Measurements from ENCODE around the gene PITX2.

Gene PITX2

GRCh38 chr4:110636171-110636679, 13.3 kb upstream of the PITX2 start:
- no peak for FAIRE-seq

- FAIRE-seq, result no peak
These were observed 12.4 kb upstream of the PITX2 start for GRCh38 chr4:110635163-110635865.

- no peak for FAIRE-seq
These were observed 11.7 kb upstream of the PITX2 start for GRCh38 chr4:110634350-110635162.

DNA sequence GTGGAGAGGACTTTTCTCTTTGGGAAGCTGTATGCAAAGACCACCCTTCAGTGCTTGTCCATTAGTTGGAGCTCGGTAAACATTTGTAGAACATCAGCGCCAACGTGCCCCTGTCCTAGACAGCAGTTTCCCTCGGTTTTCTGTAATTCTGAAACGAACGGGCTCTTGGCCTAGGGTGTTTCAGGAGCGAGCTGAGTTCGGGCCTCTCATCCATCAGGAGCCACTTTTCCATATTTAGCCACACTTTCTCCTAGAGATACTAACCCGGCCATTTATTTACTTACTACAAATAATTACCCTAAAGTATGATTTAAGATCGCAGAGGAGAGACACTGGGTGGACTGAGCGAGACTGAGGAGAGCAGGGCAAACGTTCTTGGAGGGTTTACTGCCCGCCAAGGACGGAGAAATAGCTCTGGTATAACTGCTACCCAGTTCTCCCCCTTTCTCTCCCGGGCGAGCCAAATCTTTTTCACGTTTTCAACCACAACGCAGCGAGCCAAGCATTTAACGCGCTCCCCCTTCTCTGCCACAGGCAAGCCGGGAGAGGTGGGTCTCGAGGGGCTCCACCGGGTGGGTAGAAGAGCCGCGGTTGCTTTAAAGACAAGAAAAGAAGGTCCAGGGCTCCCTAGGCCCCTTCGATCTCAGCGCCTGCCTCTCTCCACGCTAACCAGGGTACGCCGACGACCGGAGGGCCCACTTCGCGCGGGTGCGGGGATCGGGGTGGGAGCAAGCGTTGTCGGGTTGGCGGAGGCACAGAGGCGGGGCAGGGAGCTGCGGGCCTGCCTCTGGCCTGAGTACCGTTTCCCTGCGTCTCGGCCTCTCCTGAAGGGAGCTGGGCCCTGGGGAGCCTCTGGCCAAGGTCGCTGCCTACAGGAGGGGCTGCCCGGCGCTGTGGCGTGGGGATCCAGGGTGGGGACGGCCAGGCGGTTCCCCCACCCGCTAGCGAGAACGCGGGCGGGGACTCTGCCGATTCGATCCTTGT, 10.8 kb upstream of the PITX2 start:
- no peak for FAIRE-seq

DNA sequence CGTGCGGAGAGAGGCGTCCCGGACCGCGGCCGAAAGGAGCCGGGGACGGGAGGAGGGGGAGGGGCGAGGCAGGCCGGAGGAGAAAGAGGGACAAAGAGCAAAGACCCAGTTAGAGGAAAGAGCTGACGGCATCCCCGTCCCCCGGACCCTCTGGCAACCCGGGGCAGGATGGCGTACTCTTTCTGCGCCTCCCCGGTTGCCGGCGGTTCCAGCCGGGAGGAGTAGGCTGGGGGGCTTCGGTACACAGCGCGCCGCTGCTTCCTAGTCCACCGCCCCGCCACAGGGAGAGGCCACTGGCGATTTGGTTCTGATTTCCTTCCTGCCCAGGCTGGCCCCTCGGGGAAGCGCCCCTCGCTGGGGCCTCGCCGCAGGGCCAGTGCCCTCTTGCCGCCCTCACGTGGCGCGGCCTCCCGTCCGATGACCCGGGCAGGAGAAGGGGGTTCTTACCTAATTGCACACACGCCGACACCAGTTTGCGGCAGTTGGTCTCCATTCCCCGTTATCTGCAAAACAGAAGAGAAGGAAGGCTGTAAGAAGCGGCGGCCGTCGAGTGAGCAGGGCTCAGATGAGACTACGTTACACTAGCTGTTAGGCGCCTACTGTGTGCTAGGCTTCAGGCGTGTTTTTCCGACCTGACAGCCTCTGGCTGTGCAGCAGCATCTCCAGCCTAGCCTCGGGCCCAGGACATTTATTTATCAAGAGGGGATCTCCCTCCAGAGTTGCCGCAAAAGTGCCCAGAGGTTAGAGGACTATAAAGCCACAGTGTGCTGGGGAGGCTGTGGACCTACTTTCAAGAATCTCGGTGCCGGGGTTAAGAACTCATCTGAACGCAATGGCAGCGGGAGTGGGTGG, 9.9 kb upstream of the PITX2 start:
- no peak for FAIRE-seq

- FAIRE-seq, result no peak
These were observed 9.0 kb upstream of the PITX2 start for GRCh38 chr4:110631584-110632505.

- no peak for FAIRE-seq
These were observed 8.0 kb upstream of the PITX2 start for GRCh38 chr4:110630688-110631402.

DNA sequence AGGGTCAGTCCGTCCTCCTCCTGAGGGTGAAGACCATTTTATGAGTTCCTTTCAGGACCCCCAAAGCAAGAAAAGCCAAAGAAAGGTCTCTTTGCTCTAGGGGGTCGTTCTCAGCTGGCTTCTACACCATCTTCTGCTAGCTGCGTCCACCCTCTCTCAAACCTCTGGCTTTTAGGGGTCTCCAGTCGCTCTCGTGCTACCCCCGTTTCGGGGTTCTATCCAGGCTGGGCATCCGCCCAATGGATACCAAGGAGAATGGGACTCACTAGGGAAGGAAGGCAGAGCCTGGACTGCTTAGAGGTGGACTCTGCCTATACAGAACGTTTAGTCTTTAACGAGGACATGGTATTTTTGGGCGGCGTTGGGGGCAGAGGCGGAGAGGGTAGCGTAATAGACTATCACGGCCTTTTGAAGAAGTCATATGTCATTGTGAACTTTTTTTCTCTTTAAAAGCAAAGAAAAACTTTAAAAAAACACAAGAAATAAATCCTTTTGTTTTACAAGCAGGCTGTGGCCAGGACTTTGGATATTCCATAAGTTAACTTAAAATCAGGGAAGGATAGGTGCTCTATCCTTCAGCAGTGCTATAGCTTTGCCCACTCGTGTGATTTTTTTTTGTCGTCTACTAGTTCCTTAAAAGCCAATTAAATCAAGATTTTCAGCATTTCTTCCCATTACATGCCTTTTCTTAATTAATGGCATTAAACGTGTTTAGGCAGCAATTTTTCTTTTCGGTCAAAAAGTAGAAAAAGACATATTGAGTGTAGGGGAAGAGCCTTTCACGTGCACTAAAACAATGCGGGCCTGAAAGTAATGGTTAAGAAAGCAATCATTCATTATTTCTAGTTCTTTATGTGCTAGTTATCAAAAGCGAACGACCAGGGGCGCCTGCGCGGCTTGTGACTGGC, 7.2 kb upstream of the PITX2 start:
- no peak for FAIRE-seq

DNA sequence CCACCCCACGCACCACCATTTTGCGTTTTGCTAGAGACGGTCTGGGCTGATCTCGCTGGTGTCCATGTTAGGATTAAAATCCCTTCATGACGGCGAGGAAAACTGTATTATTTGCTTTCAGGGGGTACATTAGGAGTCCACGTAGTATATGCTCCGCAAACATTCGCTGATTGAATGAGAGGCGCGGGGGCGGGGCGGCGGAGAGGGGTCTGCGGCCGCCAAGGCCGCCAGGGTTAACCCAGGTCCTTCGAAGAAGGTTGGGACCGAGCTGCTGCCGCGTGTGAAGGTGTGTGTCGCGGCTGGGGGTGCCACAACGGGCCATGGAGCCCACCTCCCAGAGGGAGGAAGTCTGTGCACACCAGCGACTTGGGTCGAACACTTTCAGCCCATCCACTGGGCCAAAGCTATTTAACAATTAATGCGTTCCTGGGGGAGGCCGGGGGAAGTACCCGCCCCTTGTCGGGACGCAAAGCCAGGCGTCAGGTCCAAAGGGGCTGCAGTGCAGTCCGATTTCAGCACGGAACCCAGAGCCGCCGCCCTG, 6.4 kb upstream of the PITX2 start:
- FAIRE-seq, result no peak

DNA sequence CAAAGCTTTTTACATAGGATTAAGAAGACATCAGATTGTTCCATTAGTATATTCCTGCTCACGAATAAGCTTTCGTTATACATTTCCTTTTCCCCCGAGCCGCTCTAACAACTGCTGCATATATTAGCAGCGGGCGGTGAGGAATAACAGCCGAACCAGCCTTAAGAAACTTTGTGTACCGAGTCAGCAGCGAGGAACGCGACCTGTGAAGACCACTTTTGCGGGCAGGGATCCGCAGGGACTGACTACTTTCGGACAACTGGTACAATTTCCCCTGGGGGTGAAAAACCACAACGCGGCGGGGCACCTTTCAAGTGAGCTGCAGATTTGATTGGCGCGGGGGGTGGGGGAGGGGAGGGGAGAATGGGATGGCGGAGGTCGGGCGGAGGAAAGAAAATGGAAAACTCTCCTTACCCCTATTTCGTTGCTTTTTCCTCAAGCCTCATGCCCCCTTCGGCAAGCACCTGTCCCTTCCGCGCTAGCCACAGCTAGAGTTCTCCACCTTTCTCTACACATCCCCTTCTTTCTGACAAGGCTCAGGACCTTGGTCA, 5.9 kb upstream of the PITX2 start:
- FAIRE-seq, result no peak

DNA sequence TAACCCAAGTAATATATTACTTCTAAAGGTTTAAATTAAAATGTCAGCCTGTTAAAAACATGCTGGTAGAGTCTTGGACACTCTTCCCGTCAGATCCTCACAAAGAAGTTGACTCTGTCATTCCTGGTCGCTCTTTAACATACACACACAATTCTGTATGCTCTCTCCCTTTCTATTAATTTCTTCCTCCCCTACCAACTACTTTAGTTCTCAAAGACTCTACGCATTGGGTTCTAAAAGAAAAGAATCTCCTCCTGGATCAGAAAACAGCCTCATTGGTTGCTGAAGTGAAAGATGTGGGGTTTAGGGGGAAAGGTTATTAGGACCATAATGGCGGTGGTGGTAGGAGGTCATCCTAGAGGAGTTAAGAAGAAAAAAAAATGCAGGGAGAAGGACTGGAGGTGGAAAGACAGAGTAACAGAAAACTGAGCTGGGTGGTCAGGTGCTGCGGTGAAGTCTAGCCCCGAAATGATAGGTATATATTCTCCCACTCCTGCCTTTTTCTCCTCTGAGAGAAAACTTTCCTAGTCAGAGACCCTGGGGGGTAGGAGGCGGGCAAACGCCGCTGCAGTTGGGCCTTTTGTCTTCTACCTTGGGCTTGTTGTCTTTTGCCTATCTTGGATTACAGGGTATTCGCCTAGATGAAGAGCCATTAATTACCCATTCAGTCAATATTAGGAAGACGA, 5.2 kb upstream of the PITX2 start:
- FAIRE-seq, result no peak

DNA sequence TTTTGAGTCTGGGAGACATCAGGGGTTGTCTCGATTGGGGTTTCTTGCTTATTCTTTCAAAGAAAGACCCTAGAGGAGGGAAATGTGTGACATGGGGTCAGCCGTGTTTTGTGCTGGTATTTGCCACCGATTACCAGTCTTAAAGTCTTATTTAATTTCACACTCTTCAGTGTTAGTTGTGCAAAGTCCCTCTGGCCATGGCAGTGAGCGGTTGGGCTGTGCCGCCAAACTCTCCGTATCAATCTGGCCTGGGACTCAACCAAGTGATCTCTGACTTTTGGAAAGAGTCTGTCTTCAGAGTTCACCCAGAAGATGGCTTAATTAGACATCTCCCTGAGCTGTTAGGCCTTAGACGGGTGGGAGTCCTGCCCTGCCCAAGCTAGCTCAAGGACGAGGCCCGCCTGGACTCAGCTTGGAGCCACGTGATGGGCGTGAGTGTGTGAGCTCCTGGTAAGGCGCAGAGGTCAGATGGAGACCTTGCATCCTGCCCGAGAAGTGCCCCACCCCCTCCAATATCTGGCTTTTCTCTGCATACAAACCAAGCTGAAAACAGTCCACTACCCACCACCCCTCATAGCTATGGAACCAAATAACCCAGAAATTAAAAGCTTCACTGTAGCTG, 3.8 kb upstream of the PITX2 start:
- FAIRE-seq, result no peak

GRCh38 chr4:110625576-110626257, 2.8 kb upstream of the PITX2 start:
- FAIRE-seq, result no peak

DNA sequence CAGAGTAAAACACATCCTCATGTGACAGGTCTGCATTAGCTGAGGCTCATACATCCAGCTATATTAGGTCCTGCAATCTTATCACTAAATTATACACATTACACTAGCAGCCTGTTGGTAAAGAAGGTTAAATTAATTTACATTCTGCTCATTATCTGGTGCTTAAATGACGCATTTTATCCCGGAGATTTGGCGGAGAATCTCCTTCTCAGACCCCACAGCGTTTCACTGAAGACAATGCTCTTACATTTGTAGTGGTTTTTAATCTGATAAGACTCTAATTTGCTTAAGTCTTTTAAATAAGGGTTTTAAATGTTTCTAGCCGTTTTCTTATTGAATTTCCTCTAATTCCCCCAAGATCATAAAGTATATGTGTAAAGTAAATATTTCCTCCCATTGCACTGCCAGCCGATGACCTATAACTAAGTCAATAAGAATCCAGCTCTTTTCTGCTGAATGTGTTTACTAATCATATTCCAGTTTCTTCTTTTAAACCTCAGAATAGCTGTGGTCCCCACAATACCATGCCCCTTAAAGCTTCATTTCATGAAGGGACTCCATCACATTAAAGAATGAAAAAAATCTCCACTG, 2.1 kb upstream of the PITX2 start:
- FAIRE-seq, result no peak

DNA sequence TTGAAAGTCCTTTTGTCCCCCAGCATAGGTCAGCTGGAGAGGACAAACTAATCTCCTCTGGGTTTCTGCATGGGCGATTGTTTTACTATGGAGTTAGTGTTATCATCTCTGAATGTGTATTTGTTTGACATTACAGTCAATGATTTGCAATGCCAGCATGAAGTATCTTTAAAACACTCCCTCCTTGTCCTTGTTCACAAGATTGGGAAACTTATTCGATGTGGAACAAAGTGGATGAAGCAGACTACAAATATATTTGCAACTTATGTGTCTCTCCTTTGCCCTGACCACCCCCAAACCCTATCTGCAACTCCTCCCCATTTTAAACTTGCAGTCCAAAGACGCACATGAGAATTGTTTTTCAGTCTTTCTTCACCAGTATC, 1.5 kb upstream of the PITX2 start:
- no peak for FAIRE-seq

DNA sequence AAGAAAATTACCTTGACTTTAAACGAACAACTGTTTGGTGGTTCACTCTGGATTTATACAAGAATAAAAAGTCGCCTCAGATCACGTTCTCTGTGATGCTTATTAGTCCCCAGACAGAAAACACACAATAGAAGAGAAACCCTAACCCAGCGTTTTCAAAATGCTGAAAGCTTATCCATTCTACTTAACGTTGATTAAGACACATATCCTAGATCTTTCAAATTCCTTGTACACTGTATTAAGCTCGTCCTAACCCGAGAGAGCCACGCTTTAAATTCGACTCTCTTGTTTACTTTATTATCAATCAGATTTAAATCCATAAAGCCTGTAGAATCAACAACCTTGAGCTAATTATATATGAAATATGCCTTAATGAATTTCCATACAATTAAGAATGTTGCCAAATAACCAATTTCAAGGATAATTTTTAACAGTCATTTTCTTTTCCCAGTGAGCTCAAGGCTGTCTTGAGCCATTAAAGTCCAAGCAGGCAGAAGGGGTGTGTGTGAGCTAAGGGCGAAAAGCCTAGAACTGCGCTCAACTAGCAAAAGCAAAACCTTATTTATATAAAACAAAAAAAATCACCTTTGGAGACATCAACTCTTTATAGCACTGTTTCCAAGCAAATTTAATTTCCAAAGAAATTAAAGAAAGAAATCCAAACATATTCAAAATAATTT, 981 bp upstream of the PITX2 start:
- FAIRE-seq, result no peak

All from endometrium (tissue), 2 donors.